Measurements from ENCODE around the gene TUBB6.

Gene TUBB6

DNA sequence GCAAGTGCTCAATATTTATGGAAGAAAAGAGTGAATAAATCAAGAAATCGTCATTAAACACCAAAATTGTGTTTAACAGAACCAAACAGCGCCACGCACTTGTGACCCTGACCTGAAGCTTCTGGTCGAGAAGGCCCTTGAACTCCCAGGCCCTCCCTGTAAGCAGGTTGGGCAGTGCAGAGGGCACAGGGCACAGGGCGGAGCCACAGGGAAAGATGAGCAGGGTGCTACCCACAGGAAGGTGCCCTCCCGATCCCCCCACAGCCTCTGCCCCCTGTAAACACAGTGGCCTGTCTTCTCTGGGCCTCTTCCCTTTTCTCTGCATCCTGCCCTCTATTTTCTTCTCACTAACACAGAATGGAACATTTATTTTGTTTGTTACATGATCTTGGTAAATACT, 16.9 kb upstream of the TUBB6 start:
- DNase-seq = no peak

DNA sequence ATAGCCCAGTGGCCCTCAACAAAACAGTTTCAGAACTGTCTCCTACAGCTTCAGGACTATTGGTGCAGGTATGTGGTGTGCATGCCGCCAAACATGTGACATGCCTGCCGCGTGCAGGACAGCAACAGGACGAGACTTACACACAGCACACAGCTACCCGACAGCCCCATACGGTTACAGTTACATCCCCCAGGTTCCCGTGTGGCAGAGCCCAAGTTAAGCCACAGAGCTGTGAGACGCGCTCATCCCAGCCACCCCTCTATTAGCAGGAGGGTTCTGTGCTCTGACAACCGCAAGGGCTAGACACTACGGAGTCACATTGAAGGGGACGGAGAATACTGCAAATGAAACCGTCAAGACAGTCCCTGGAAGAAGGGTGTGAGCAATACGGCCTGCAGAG, 16.4 kb upstream of the TUBB6 start:
- DNase-seq = no peak

DNA sequence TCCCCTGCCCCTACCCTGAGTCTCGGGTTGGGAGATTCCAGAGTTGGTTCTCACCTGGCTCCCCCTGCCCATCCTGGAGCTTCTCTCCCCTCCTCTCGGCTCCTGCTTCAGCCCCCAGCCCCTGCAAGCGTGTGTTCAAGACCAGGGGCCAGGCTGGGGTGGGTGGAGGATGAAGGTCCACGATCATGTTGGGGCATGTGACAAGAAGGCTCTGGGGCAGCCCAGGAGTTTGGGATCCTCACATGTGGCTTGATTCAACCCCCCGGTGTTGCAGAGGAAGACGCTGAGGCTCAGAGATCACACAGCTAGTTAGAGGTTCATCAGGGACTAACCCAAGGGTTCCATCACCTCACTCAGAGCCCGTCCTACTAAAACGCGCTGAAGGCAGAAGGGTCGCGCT, 14.2 kb upstream of the TUBB6 start:
- no peak for DNase-seq

DNA sequence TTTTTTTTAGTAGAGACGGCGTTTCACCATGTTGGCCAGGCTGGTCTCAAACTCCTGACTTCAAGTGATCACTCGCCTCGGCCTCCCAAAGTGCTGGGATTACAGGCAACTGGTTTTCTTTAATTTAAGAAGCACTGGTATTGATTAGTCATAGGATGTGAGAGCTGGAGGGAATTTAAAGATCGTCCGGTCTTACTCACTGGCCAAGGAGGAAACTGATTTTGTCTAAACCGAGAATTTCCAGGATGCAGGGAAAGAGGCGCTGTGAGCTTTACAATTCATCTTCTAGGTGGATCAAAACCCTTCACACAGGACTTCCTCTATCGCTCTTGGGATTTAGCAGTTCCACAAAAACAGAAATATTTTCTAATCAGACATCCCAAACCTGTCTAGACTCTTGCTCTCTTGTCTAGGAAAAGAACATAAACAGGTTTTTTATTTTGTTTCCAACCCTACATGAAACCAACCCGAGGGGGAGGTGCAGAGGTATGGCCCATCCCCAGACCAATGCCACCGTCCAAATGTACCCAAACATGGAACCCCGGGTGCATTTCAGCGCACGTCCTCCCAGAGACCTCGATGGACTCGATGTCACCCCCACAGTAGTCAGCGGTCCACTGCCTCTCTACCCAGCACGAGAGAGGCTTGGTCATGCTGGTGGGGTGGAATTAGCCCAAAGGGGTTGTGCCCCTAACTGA, 12.5 kb upstream of the TUBB6 start:
- no peak for DNase-seq

DNA sequence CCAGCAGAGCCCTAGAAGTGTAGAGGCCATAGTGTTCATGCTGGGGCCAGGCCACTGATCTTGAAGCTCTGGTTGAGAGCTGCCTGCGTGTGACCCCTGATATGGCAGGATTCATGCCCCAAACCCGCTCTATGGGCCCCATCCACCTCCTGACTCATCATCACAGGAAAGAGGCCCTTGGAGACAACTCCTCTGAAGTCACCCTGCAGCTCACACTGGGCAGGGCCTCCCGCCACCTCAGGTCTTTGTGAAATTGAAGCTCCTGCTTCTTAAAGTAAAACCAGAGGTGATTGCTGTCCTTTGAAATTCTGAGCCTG, 12.0 kb upstream of the TUBB6 start:
- DNase-seq = no peak

DNA sequence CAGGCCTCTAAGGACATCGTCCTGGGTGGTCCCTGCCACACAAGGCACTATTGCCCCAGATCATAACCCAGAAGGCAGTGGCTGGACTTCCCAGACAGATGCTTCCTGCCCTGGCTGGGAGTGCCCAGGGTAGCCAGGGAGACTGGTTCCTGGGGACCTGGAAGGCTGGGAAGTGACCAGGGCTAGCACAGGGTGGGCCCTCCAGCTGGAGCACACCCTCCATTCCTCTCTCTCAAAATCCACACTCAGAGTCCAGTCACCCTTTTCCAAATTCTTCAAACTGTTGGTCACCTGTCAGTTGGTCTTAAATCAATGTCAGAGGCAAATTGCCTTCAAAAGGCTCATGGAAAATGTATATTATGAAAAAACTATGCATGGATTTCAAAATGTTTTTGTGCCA, 11.6 kb upstream of the TUBB6 start:
- no peak for DNase-seq

DNA sequence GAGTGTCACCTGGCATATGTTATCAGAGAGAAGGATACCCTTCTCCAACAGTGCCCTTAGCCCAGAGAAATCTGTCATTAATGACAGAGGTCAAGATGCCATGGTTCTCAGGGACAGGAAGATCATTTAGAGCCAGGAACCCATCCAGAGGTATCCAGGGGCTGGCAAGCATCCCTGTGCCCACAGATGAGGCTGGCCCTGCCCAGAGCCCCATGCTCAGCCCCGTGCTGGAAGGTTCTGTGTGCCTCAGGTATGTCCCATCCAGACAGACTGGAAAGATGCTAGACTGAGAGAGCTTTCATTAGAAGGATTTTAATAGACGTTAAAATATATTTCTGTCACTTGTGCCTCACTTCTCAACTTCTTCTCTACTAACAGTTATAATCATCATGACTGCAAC, 8.2 kb upstream of the TUBB6 start:
- DNase-seq = no peak

DNA sequence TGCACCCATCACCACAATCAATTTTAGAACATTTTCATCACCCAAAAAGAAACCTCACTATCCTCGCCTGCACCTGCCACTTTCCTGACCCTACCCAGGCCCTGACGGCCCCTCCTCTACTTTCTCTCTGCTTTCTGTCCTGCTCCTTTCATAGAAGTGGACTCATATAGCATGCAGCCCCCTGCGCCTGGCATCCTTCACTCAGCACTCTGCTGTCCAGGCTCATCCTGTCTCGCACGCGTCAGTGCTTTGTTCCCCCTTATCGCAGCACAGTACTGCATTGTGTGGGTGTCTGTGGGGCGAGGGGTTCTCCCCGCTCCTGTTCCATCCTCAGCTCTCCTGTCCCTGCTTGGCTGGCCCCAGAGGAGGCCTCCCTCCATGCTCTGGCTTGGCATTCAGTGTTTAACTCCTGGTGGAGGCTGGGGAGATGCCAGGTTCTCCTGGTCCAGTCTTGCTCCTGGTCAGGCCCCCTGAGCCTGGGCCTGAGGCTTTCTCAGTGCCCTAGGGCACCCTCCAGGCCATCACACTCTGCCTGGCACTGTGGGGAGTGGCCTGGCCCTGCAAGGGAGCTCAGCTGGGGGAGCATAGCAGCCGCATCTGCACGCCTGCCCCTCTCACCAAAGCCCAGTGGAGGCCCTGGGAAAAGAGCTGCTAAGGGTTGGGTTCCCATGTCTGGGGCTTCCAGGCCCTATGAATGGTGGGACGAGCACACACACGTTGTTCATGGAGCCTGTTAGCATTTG, 6.6 kb upstream of the TUBB6 start:
- DNase-seq = no peak

DNA sequence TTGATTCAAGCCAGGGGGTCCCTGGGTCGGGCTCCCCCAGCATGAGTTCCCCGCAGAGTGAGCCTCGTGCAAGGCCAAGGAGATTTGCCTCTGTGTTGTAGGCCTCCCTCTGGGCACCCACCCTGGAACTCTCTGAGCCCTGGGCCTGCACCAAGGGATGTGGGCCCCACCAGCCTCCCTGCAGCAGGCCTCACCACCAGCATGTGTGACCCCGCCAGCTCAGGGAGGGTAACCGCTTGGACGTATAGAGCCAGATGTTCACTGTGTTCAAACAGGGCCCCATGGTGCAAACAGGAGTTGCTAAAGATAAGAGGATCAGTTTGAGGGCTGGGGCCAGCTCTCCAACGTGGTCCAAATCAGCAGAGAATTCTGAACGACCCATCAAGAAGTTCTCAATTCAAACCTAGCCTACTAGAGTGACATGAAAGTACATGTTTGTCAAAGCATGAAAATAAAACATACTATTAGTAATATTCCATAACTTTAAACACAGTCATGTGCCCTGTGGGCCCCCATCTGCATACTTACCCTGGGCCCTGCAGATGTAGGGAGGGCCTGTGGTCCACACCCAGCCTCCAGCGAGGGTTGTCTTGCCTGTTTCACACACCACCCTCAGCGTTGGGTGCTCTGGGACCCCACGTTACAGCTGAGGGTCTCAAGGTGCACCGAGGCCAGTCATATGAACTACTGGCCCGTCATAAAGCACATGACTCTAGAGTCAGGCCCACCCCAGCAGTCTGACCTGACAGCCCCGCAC, 5.5 kb upstream of the TUBB6 start:
- no peak for DNase-seq

DNA sequence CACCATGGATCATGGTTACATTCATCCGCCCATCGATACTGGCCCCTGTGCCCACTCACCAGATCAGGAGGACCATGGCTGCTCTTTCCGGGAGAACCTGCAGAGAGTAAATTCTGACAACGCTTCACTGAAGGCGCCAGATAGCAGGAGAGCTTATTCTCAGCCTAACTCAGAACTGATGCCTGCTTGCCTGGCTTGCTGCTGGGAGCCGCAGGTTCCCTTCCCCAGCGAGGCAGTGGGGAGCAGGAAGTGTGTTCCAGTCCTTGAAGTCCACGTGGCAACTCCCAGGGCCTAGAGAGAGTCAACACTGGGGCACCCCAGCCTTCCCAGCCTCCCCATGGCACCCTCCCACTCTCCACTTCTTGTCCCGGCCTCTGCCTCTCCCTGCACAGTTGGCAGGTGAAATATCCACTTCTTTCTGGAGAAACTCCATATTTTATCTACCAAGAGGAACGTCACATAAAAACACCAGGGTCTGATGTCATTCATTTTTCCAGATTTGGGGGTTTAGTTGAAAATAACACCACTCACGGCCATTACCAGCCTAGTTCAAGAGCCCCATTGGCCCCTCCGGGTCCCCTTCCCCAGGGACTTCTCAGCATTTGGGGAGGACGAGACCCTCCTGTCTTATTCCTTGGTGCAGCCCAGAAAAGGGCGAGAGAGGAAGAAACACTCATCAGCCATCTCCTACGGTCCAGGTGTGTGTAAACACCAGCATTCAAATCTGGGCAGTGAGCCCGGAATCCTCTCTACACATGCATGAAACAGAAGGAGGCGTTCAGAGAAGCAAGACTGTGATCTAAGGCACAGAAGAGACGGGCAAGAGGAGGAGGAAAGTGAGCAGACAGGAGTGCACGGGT, 3.5 kb upstream of the TUBB6 start:
- no peak for DNase-seq

DNA sequence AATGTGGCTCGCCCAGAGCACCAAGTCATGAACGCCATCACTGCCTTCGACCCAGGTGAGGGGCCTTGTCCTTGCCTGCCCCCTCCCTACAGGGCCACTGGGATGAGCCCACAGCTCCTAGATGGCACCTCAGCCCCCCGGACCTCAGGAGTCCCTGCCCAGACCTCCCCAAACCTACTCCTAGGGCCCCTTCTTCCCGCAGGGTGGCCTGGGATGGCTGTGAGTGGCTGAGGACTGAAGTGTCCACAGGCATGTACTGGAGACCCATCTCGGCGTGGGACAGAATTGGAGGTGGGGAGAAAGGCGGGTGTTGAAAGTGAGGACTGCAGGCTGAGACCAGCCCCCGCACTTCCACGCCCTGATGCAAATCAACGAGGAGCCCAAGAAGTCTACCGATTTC, 2.8 kb upstream of the TUBB6 start:
- no peak for DNase-seq

DNA sequence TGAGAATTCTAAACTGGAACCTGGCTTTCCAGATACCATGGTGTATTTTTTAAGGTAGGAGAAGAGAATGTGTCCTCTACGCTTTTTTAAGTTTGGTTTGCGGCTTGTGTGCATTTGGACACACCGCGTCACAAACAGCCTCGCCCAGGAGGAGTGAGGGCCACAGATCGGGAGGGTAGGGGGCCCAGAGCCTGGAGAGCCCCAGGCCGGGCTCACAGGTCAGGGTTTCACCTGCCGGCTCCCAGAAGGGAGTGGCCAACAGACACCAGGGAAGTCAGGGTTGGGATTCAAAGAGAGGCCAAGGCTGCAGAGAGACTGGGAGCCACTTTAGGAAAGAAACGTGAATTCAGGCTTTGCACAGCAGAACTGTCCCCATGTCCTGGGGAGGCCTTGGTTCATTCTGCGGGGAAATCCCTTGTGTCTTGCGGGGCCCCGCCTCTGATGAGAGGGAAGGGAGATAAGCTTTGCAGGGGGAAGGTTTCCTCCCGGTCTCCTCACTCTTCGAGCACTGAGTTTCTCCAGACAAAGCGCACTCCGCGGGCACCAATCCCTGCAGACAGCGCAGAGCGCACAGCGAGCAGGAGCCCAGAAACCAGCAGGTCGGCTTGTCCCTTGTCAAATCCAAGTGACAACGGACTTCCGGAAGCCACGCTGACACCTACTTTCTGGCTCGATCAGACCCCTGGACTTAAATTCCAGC, 2.0 kb upstream of the TUBB6 start:
- DNase-seq = no peak

DNA sequence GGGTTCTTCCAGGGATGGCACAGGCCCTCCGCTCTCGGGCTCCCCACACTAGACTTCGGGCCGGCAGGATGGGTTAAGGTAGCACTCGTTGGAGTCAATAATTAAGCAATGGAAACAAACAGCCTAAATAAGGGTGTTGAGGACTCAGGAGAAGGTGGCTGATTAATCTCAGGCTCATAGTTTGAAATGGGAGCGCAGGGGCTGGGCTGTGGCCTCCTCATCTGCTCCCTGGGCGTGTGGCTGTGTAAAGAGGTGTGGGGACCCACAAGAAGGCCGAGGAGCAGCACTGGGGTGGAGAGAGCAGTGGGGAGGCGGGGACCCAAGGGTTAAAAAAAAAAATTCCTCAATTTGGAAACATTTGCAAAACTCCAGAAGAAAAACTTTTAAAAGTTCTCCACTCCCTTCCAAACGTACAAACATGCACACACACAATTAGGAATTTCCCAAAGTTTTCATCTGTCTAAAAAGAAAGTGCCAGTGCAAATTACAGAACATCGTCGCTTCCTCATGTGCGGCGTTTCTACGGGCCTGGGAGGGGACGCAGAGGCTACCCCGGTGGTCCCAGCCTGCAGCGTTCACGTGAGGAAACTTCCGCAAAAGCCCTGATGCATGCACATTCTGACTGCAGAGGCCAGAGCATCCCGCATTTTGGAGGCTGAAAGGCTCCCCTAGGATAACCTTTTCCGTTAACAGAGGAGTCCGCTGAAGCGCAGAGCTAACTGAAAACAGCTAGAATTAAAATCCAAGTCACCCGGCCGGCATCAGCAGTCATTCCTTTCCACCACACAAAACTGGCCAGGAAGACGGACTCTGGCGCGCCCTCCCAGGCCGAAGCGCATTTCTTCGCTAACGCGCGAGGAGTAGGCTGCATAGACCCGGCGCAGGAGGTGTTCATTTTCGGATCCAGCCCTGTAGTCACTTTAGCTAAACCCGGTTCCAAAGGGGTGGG, 1.0 kb upstream of the TUBB6 start:
- peak in 1 of 14 donors; percentile 11 for DNase-seq

DNA sequence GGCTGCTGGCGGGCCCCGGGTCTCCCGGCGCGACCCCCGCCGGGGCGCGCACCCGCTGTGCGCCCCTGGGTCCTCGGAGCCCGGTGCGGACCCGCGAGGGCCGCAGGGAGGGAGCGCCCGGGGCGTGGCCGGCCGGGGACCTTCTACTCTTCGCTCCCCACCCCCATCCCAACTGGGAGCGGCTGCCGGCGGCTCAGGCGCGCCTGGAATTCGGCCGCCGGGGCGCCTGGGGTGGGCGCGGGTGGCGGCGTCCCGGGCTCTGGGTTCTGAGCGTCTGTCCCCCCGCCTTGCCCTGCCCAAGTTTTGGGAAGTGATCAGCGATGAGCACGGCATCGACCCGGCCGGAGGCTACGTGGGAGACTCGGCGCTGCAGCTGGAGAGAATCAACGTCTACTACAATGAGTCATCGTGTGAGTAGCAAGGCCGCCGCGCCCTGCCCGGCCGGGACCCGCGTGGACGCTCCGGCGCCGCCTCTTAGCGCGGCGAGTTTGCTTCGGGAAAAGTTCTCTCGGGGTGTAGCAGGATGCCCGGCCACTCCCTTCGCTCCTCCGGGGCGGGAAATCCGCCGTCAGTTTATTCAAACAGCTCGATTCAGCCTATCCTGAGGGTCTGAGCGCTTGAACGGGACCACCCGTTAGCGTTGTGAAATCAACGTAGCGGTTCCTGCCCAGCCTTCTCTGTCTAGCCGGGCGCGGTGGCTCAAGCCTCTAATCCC, 502 bp downstream of the TUBB6 start:
- peak in 2 of 14 donors; percentile 31 to 60 for DNase-seq

DNA sequence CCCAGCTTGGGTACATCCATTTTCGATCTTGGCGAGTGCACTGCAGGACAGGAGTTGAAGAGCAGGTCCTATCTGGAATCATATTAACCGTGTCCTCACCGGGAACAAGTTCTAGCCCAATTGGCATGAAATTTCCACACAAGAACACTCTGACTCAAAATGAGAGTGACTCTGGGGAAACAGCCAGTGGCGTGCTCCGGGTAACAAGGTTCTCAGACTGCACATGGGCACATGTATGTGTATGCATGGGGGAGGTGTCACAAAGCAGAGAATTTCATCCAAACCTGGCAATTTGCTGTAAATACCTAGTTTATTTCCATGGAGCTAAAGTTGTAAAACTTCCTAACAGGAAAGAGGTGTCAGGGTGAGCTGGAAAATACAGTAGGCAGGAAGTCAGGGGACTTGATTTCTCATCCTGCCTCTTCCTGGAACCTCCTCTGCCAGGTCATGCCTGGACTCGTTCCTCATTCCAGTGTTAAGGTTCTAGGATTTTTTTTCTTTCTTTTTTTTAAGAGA, 1.7 kb downstream of the TUBB6 start:
- no peak for DNase-seq

DNA sequence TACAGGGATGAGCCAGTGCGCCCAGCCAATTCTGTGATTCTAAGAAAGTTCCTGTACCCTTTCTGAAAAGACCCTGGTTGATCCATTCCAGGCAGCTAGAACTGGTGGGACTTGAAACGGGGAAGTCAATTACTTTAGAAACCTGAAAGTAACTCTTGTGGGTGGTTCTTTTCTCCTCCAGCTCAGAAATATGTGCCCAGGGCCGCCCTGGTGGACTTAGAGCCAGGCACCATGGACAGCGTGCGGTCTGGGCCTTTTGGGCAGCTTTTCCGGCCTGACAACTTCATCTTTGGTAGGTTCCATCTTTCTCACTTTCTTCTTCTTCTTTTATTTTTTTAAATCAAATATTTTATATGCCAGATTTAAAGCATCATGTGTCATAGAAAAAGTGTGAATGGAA, 2.7 kb downstream of the TUBB6 start:
- DNase-seq = no peak

DNA sequence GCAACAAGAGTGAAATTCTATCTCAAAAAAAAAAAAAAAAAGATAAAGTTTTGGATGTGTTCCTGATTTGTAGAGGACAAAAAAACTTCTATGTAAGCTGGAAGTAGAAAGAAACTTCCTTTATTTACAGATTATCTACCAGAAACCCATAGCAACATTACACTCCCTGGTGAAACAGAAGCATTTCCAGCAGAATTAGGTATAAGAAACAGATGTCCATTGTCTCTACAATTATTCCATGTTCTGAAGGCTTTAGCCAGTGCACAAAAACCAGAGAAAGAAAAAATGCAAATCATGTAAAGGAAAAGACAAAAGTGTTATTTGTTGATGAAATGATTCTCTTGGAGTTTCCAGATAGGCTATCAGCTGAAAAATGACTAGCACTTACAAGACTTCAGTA, 4.9 kb downstream of the TUBB6 start:
- DNase-seq = no peak

DNA sequence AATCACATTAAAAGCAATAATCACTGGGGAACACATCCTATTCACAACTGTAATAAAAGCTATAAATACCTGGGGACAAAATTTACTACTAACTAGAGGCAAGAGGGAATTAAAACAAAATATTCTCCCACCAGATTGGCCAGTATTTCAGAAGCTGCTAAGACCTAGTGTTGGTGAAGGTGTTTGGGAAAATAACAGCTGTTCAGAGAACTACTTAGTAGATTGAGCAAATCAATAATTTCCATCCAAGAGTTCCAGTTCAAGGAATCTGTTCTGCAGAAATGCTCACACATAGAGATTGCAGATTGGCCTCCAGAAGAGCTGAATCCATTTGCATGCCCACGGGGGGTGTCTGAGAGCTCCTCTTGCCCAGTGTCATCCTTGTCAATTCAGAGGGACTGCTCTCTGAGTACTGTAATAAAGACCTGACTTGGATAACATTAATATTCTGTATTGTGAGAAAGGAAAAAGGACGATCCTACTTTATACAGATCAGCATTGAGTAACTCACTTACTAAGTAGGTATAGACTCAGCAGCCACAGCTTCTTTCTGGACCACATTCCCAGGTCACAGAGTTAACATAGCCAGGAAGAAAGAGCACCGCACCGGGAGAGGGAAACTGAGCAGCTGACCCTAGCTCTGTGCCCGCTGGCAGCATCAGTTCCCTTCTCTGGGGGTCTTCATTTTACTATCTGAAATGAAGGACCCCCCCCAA, 5.6 kb downstream of the TUBB6 start:
- DNase-seq = no peak

DNA sequence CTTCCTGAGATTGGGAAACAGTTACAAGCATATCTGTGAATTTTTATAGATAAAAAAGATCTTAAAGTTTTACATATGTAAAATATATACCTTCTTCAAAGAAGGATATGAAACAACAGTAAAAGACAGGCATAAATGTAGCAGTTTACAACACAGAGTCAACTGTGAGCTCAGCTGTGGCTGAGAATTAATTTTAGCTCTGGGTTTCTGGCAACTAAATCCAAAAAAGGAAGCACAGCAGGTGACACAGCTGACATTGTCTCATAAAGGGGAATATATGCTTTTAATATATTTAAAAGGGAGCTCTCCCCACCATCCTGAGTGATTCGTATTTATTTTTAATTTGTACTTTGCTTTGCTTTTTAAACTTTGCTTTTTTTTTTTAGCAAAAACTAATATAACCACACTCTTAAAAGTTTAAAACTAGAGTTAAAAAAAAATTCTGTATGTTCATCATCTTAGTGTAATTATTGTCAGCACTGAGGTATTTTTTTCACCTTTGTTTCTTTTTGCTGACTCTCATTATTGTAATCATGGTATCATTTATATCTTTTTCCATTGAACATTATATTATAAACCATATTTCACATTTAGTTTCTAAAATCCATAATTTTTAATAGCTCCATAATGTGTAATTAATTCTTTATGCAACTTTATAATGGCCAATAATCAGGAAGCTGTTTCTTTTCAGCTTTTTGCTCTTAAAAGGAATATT, 6.7 kb downstream of the TUBB6 start:
- no peak for DNase-seq

Measured in C1 segment of cervical spinal cord (tissue), 14 donors.